Inflammatory macrophage treated with lipopolysaccharide for 1 hour (primary cell): ENCODE results near the gene LINC00237.

ENCODE experiments used
- DNase-seq, 2 donors: peaks; one replicate each; pipeline ENCODE4 v3.0.0-alpha.2; 2020 to 2022

LINC00237 gene

DNA sequence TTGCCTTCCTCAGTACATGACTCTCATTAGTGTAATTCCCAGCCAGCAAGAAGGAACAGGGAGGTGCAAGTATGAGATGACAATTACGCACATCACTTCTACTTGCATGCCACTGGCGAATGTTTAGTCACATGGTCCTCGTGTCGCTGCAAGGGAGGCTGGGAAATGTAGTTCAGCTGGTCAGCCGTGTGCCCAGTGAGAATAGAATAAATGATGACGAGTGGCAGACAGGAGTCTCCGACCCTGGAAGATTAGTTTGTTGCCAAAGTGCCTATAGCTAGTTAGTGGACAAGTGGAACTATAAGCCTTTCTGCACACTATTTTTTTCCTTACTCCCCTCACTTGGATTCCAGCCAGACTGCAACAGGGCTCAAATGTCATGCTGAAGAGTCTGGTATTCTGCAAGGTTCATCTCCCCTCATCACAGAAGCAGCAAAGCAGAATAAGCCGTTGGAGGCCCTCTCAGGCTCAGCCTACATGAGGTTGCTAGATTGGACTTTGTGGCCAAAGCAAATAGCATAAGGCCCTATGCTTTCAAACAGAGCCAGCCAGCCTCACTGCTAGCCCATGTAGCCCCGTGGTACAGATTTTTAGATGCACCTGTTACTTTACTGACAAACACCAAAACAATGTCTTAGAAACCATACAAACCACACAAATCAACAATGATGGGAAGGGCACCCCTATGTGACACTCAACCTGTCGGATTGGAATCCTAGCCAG is 9.7 kb downstream of the LINC00237 start:
- DNase-seq = peak; percentile 49 to 65

DNA sequence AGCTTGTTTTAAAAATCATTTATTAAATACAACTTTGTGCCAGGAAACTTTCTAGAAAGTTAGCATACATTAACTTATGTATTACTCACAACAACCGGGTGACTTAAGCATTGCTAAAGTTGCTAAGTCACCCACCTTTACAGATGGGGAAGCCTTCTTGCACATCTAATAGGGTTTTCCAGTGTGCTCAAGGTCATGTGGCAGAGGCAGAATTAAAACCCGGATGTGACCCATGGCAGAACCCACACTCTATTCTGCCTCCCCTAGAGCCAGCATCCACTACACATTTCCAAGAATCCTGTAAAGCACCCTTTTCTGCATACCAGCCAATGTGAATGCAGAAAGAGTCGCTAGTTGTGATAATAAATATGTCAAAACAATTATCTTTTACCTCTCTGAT is 13.4 kb downstream of the LINC00237 start:
- DNase-seq = peak in 1 of 2 donors; percentile 68

DNA sequence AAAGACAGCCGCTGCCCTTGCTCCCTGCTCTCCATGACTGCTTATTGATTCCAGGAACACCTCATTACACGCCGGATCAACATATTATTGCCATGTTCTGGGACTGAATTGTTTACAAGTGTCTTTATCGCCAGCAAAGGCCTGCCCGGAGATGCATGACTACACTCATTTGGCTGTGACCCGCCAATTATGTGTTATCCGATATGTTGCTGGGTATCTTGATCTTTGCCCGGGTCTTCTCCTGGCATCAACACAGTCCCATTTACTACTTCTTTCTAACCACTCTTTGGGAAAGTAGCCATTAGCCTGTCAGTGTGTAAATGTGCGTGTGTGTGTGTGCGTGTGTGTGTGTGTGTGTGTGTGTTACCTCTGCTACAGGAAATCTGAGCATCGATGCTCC is 15.4 kb downstream of the LINC00237 start:
- no peak for DNase-seq

DNA sequence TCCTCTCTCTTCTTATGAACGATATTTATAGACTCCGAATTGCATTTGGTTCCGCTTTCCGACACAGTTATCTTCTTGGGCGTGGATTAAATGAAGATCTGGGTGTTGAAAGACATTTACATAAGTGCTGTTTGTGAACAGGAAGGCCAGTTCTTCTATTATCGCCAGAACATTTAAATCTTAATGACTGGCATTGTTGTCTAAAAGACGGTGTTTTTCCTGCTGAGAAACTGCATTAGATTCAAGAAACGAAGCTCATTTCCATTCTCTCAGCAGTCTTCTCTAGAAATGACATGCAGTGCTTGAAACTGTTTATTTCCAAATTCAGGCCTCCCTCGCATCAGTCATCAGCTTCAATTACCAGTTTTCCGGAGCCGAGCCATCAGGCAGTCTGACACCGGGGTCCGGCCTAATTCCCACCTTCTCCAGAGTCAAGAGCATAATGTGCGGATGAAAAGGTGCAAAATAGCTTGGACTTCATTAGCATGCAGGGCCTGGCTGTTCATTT is 16.0 kb downstream of the LINC00237 start:
- DNase-seq = peak; percentile 56 to 59

GRCh38 chr20:21089391-21089790 is 16.8 kb downstream of the LINC00237 start:
- no peak for DNase-seq

GRCh38 chr20:21087862-21088540 is 18.2 kb downstream of the LINC00237 start:
- DNase-seq = no peak

DNA sequence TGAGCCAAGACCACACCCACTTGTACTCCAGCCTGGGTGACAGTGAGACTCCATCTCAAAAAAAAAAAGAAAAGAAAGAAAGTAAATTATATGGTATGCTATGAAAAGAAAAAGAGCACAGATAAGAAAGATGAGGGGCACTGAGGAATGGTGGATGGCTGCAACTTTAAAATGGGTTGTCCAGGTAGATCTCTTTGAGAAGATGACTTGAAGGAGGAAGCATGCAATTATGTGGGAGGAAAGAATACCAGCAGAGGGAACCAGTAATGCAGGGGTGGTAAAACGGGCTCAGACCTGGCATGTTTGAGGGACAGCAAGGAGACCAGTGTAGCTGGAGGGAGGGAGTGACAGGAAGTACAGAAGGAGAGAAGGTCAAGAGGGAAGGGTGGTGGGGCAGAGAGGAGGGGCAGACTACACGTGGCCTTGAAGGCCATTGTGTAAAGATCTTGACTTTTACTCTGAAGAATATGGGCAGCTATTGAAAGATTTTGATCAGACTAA is 22.3 kb downstream of the LINC00237 start:
- DNase-seq = no peak

GRCh38 chr20:21082584-21082983 is 23.6 kb downstream of the LINC00237 start:
- DNase-seq = no peak

DNA sequence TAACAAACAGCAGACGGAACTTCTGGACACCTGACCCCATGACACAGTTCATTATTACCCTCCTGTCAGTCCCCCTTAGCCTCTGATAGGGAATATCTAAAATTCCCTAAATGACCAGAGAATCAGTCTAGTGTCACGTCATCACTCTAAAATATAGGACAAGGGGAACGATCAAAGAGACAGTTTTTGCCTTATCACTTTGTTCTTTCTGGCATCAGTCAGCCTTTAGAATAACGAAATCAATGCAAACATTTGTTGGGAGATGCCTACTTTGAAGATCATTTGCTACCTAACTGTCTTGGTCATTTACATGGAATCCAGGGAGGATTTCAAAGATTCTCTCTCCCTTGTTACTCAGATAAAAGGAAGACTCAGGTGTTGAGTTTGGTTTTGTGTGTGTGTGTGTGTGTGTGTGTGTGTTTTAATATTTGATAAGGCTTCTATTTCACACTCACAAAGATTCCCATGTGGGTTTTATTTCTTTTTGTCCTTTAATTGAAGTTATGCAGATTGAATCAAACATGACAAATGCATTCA is 28.3 kb downstream of the LINC00237 start:
- no peak for DNase-seq

- DNase-seq = no peak
Observed at GRCh38 chr20:21076073-21076472, 30.1 kb downstream of the LINC00237 start.

DNA sequence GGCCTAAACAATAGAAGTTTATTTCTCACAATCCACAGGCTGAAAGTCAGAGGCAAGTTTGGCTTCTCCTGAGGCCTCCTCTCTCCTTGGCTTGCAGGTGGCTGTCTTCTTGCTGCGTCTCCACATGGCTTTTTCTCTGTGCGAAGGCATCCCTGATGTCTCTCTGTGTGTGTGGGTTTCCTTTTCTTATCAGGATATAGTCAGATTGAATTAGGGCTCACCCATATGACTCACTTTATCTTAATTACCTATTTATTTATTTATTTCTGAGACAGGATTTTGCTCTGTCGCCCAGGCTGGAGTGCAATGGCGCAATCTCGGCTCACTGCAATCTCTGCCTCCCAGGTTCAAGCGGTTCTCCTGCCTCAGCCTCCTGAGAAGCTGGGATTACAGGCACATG is 30.7 kb downstream of the LINC00237 start:
- no peak for DNase-seq

DNA sequence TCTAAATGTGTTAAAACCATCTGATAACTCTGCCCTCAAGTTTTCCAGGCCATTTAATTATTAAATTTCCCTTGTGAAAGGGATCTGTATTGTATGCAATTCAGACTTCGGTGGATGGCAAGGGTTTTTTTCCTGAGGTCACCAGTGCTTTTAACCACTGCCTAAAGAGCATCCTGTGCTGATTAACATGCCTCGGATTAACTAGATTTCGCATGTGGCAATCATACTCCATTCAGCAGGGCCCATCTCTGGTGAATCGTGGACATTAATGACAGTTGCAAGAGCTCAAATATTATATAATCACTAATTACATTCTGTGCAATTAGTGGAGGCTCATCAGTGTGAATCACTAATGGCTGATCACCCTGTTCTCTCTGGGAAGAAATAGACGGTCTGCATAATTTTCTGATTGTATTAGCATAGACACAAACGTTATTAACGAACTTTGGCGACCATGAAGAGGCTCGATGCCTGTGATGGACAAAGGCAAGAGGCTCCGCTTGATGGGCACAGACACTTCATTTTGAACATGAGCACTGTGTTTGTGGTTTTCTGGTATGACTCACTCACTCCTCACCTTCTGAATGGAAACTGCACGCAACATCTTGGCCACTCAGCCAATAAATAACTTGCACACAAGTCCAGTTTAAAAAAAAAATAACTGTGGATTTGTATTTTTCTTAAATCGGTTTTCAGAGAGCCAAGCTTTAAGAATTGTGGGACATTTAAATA is 31.4 kb downstream of the LINC00237 start:
- DNase-seq = no peak

DNA sequence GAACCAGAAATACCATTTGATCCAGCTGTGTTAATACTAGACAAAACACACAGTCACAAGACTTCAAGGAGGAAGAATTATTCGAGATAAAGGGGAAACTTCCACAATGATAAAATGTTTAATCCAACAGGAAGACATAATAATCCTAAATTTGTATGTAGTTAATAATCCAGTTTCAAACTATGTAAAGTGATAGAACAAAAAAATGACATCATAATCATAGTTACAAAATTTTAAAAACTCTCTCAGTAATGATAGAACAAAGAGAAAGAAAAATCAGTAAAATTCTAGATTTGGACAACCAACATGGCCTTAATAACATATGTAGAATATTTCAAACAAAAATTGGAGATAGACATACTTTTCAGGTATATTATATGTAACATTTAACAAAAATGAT is 38.9 kb downstream of the LINC00237 start:
- no peak for DNase-seq

- no peak for DNase-seq
Observed at GRCh38 chr20:21064924-21065323, 41.2 kb downstream of the LINC00237 start.

GRCh38 chr20:21063276-21063675 is 42.9 kb downstream of the LINC00237 start:
- no peak for DNase-seq

DNA sequence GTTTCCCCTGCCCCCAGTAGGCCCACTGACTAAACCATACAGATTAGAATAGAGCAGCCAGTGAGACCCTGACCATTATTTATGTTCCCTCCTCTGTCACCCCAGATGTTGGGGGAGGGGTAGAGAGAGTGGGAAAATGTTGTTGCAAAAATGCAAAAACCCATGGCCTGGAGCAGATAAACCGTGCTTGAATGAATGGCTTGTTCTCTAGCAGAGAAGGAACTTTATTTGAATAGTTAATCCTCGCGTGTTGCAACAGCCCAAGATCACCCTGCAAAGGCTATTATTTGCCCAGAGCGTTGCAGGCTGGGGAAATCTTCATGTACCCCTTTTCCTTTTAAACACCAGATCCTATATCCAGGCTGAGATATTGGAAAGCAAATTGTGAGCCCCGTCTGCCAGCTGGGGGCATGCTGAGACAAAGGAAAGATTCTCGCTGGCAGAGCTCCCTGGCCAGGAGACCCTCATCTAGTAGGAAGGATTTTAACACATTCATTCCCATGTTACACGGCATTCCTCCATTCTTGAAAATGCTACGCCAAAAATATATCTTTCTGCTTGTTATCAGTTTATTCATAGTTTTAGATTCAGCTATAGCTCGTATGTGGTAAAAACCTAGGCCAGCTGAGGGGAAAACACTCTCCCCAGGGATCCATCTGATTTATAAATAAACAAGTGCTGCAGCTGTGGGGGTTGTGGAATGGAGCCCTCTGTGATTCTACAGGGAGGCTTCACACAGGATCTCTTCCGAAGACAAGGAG is 53.0 kb downstream of the LINC00237 start:
- no peak for DNase-seq

- no peak for DNase-seq
Observed at GRCh38 chr20:21052686-21053001, 53.5 kb downstream of the LINC00237 start.

- DNase-seq = no peak
Observed at GRCh38 chr20:21052241-21052640, 53.9 kb downstream of the LINC00237 start.

DNA sequence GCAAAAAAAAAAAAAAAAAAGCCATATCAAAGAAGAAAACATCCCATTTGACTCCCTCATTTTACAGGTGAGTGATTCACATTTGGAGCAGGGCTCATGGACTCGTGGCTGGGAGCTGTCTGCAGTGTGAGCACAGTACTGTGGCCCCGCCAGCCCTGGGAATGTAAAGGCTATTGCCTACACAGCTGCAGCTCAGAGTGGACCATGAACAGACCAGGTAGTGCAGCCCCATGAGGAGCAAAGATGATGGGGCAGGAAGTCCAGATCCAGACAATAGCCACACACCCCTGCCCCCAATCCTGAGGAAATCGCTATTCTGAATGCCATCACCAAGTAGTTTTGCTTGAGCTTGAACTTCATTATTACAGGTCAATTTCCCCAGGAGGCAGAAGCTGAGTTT is 55.4 kb downstream of the LINC00237 start:
- no peak for DNase-seq

DNA sequence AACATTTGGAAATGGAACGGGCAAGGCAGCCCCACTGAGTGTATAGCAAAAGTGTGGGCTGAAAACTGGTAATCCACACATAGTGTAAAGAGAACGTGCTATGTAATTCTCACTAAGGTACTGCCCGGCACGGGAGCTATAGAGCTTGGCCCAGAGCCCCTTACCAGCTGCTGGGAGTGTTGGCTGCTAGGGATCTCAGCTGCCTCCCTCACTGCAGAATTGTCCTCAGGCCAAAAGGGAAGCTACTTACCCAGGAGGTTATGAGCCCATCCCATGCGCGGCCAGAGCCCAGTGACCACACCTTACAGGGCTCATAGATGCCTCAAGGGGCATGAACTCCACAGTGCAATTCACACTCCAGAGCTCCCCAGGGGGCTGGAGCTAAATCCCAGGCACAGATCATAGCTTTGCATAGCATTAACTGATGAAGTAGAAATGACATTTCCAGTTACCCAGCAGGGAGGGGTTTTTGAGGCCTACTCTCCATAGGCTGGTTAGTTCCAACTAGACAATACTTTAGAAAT is 56.8 kb downstream of the LINC00237 start:
- no peak for DNase-seq

DNA sequence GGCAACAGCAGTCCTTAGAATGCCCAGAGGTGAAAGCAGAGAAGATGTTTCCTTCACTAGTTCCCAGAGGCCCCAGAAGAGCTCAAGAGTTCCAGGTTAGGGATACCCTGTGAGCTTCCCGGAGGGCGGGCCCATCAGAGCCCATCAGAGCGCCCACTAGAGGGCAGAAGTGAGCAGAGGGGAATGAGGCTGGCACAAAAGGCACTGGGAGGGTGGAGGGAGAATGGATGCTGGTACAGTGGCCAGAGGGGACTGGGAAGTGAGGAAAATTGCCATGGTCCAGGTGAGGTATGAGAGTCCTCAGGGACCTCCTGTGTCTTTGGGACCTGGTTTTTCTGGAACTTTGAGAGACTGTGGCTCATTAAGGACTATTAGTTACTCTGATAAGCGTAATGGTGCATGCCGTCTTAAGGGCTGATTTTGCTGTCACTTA is 57.3 kb downstream of the LINC00237 start:
- peak; percentile 19 to 78 for DNase-seq

DNA sequence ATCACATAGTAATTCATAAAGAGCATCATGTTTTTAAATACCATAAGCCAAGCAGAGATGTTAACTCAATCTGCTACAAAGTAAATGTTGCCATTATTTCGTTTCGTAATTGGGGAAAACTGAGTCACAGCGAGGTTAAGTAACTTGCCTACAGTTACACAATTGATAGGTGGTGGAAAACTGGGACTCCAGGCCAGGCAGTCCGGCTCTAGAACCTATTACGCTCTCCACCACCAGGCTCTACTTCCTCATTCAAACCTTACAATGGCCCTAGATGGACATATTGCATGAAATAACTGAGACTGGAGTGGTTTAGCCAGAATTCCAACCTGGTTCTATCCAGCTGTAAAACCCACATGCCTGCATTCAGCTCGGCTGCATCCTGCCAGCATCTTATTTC is 58.2 kb downstream of the LINC00237 start:
- peak; percentile 11 to 26 for DNase-seq
